Hematopoietic multipotent progenitor cell treated with erythropoietin and hydrocortisone succinate and interleukin-3 and kit ligand, for 15 days (in vitro differentiated cells): ENCODE results near the gene HEY2.
"Not testable (repeated sequence)": the region's sequence is repeated elsewhere in the genome, so short reads cannot be mapped to it uniquely, and the experiment has no call there.

Source experiments
- DNase-seq: peaks from one replicate; pipeline ENCODE4 v3.0.0-alpha.2; 2015; ENCODE audit warnings: low spot score

Gene HEY2

GRCh38 chr6:125773387-125774341 lies 24.2 kb downstream of the HEY2 start:
- no peak for DNase-seq

GRCh38 chr6:125776107-125776826 lies 26.8 kb downstream of the HEY2 start:
- DNase-seq: not testable (repeated sequence)

- peak; percentile 95 for DNase-seq
Observed at GRCh38 chr6:125779924-125780539, 30.6 kb downstream of the HEY2 start.

GRCh38 chr6:125780540-125781313 lies 31.3 kb downstream of the HEY2 start:
- DNase-seq: peak; percentile 78

GRCh38 chr6:125781314-125781868 lies 32.0 kb downstream of the HEY2 start:
- DNase-seq: peak; percentile 48

GRCh38 chr6:125784365-125784764 lies 34.9 kb downstream of the HEY2 start:
- peak; percentile 30 for DNase-seq

- DNase-seq: peak; percentile 40
Observed at GRCh38 chr6:125787791-125788190, 38.4 kb downstream of the HEY2 start.

GRCh38 chr6:125789167-125789566 lies 39.7 kb downstream of the HEY2 start:
- DNase-seq: peak; percentile 44

GRCh38 chr6:125789576-125790357 lies 40.3 kb downstream of the HEY2 start:
- peak; percentile 90 for DNase-seq

- peak; percentile 69 for DNase-seq
Observed at GRCh38 chr6:125790358-125791150, 41.1 kb downstream of the HEY2 start, which contains the start of gene NCOA7. Gene NCOA7 (plus strand): TSS chr6:125790960. CDS start chr6:125815355, 24,395 bp downstream.

GRCh38 chr6:125791151-125791819 lies 41.9 kb downstream of the HEY2 start:
- DNase-seq: peak; percentile 56

GRCh38 chr6:125791820-125792165 lies 42.4 kb downstream of the HEY2 start:
- no peak for DNase-seq

- no peak for DNase-seq
Observed at GRCh38 chr6:125792172-125792571, 42.7 kb downstream of the HEY2 start.

- DNase-seq: no peak
Observed at GRCh38 chr6:125792680-125793079, 43.2 kb downstream of the HEY2 start.

GRCh38 chr6:125793280-125793679 lies 43.8 kb downstream of the HEY2 start:
- no peak for DNase-seq

- DNase-seq: no peak
Observed at GRCh38 chr6:125793863-125794262, 44.4 kb downstream of the HEY2 start.

GRCh38 chr6:125794342-125795137 lies 45.1 kb downstream of the HEY2 start:
- no peak for DNase-seq

GRCh38 chr6:125795301-125795700 lies 45.9 kb downstream of the HEY2 start:
- DNase-seq: no peak
